Activated CD4-positive, alpha-beta memory T cell treated with anti-CD3 and anti-CD28 coated beads, Interleukin-2, amount 10 ng/mL, durations not matched to agents 7 days and 5 days (primary cell): ENCODE data around the gene TARS2. TPM values are rescaled to one million over a fixed set of nuclear protein-coding genes. Genes with fewer than 3 reads are reported as not detected.

Experiments used
- CTCF ChIA-PET: fragments of 350-600 bp; sonication (Branson Sonifier 250); formaldehyde crosslinking; loops from one replicate; lab custom pipeline; 2021; ENCODE audit warnings: antibody characterized with exemption, inconsistent platforms; lab: Charles Lee
- POLR2A ChIA-PET: fragments of 350-600 bp; sonication (Branson Sonifier 250); formaldehyde crosslinking; loops from one replicate; lab custom pipeline; 2021; ENCODE audit warnings: antibody characterized with exemption; lab: Charles Lee
- DNase-seq: peaks from one replicate; pipeline ENCODE4 v3.0.0-alpha.2; 2020
- H3K27ac Mint-ChIP-seq: one replicate; pipeline ENCODE4 v1.8.0; 2021; ENCODE audit warnings: mild to moderate bottlenecking, mixed read lengths
- H3K27me3 Mint-ChIP-seq: one replicate; pipeline ENCODE4 v1.8.0; 2021; ENCODE audit warnings: mixed read lengths
- H3K36me3 Mint-ChIP-seq: one replicate; pipeline ENCODE4 v1.8.0; 2021; ENCODE audit warnings: low read depth, mixed read lengths
- H3K4me1 Mint-ChIP-seq: one replicate; pipeline ENCODE4 v1.8.0; 2021; ENCODE audit warnings: mixed read lengths
- H3K4me3 Mint-ChIP-seq: one replicate; pipeline ENCODE4 v1.8.0; 2021; ENCODE audit warnings: mild to moderate bottlenecking, mixed read lengths
- H3K9me3 Mint-ChIP-seq: one replicate; pipeline ENCODE4 v1.8.0; 2021; ENCODE audit warnings: mixed read lengths
- total RNA-seq, 2 experiments: library from RNA; stranded (reverse); gene quantifications; one replicate each; pipeline ENCODE4 v1.2.3, GENCODE V29; 2021

TARS2 gene
- total RNA-seq, 2 experiments from 2014 or later, result 37.2 to 38.8 TPM

DNA sequence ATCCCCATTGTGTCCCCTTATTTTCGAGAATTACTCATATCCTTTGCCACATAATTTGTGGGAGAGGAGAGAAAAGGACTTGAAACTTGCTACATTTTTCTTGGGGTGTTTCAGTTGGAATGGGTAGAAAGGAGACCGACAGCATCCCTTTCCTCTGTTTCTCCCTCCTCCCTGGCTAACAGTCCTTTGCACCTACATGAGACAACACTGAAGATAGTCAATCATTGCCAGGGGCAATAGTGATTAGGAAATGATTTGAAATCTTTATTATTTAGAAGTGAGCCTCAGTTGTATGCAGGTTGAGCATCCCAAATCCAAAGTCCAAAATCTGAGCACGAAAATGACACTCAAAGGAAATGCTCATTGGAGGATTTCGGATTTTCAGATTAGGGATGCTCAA is 7.8 kb upstream of the TARS2 start:
- CTCF ChIA-PET, result no interaction called here
- H3K4me3 Mint-ChIP-seq, result no peak overlapping the region
- H3K27me3 Mint-ChIP-seq, result peaks cover 2% of the 10 kb centered on the region
- no peak overlapping the region for H3K27ac Mint-ChIP-seq
- POLR2A ChIA-PET, result no interaction called here
- H3K9me3 Mint-ChIP-seq, result no peaks in the 10 kb centered on the region
- H3K36me3 Mint-ChIP-seq, result no peaks in the 10 kb centered on the region
- DNase-seq, result no peak
- no peaks in the 10 kb centered on the region for H3K4me1 Mint-ChIP-seq

DNA sequence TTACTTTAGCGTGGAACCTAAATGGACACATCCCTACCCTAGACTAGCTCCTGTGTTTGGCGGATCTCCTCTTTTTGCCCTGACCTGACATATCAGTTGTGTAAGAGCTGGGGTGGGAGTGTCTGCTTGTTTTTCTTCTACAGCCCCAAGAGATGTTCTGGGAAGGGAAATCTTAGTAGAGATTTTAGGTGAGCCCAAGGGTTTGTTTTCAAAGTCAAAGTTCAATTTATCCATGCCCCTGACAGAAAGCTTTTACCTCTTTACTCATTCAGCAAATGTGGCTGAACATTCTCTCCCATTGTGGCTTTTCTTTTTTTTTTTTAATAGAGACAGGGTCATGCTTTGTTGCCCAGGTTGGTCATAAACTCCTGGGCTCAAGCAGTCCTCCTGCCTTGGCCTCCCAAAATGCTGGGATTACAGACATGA is 7.3 kb upstream of the TARS2 start:
- POLR2A ChIA-PET, result no interaction called here
- H3K4me3 Mint-ChIP-seq, result no peak overlapping the region
- H3K27ac Mint-ChIP-seq, result no peak overlapping the region
- no peak for DNase-seq
- H3K27me3 Mint-ChIP-seq, result peaks cover 2% of the 10 kb centered on the region
- CTCF ChIA-PET, result no interaction called here
- H3K36me3 Mint-ChIP-seq, result no peaks in the 10 kb centered on the region
- no peaks in the 10 kb centered on the region for H3K9me3 Mint-ChIP-seq
- H3K4me1 Mint-ChIP-seq, result peaks cover 2% of the 10 kb centered on the region

DNA sequence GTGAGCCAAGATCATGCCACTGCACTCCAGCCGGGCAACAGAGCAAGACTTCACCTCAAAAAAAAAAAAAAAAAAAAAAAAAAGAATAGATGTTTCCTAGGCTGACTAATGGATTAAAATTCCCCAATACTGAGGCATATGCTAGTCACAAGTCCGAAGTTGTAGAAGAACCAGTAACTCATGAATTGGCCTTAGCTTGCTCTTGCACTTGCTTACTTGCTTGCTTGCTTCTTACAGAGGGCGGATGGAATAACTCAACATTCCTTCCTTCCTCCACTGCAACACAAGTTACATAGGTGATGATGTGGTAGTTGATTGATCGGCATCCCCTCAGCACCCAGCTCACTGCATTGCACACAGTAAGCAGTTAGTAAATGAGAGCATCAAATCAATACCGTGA is 2.8 kb upstream of the TARS2 start:
- Mint-ChIP-seq H3K36me3 (peaks cover 7% of the 10 kb centered on the region), H3K27ac (no peak overlapping the region), H3K4me3 (no peak overlapping the region), H3K27me3 (peaks cover 2% of the 10 kb centered on the region), H3K9me3 (no peaks in the 10 kb centered on the region), H3K4me1 (peaks cover 23% of the 10 kb centered on the region)
- ChIA-PET CTCF (interaction anchor here (1.2 kb wide), 1 partner anchor 48 kb away, joined by 8 read pairs; no protein-coding TSS in a partner anchor), POLR2A (no interaction called here)
- no peak for DNase-seq

GRCh38 chr1:150484861-150485260 is 2.4 kb upstream of the TARS2 start:
- peaks cover 23% of the 10 kb centered on the region for H3K4me1 Mint-ChIP-seq
- ChIA-PET POLR2A (interaction anchor here (7.2 kb wide), 1 partner anchor 31 kb away, joined by 45 read pairs; the partner anchor contains the start of gene FALEC), CTCF (interaction anchor here (1.2 kb wide), 1 partner anchor 48 kb away, joined by 8 read pairs; no protein-coding TSS in a partner anchor)
- H3K27me3 Mint-ChIP-seq, result peaks cover 1% of the 10 kb centered on the region
- no peak overlapping the region for H3K27ac Mint-ChIP-seq
- no peak overlapping the region for H3K4me3 Mint-ChIP-seq
- H3K9me3 Mint-ChIP-seq, result no peaks in the 10 kb centered on the region
- H3K36me3 Mint-ChIP-seq, result peaks cover 7% of the 10 kb centered on the region
- no peak for DNase-seq

DNA sequence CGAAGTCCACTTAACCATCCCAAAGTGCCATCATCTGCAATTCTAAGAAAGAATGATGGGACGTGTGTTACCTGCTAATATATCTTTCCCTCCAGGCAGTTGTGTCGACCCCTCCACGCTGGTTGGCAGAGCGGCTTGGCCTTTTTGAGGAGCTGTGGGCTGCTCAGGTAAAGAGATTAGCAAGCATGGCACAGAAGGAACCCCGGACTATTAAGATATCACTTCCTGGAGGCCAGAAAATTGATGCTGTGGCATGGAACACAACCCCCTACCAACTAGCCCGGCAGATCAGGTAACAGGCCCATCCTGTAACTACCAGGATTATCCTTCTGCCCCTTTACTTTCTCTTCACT is 520 bp downstream of the TARS2 start:
- peak overlapping the region; percentile 83 for H3K4me3 Mint-ChIP-seq
- ChIA-PET POLR2A (interaction anchor here (0.6 to 7.2 kb wide), 28 partner anchors 9 to 477 kb away, joined by 3 to 45 read pairs (median 4); partner anchors contain the start of genes APH1A, ENSA, FALEC and GOLPH3L), CTCF (interaction anchor here (0.6 to 1.6 kb wide), 4 partner anchors 15 to 232 kb away, joined by 3 to 4 read pairs (median 4); partner anchors contain the start of gene FALEC)
- H3K36me3 Mint-ChIP-seq, result peaks cover 29% of the 10 kb centered on the region
- H3K9me3 Mint-ChIP-seq, result no peaks in the 10 kb centered on the region
- peaks cover 25% of the 10 kb centered on the region for H3K4me1 Mint-ChIP-seq
- no peaks in the 10 kb centered on the region for H3K27me3 Mint-ChIP-seq
- H3K27ac Mint-ChIP-seq, result peak overlapping the region; percentile 85
- DNase-seq, result no peak

GRCh38 chr1:150493175-150493574 is 6.0 kb downstream of the TARS2 start:
- peaks cover 11% of the 10 kb centered on the region for H3K4me1 Mint-ChIP-seq
- H3K36me3 Mint-ChIP-seq, result peaks cover 51% of the 10 kb centered on the region
- ChIA-PET CTCF (interaction anchor here (0.9 kb wide), 1 partner anchor 30 kb away, joined by 4 read pairs; no protein-coding TSS in a partner anchor), POLR2A (interaction anchor here (1.0 kb wide), 1 partner anchor 22 kb away, joined by 3 read pairs; no protein-coding TSS in a partner anchor)
- no peak overlapping the region for H3K27ac Mint-ChIP-seq
- H3K4me3 Mint-ChIP-seq, result no peak overlapping the region
- DNase-seq, result no peak
- no peaks in the 10 kb centered on the region for H3K9me3 Mint-ChIP-seq
- no peaks in the 10 kb centered on the region for H3K27me3 Mint-ChIP-seq

DNA sequence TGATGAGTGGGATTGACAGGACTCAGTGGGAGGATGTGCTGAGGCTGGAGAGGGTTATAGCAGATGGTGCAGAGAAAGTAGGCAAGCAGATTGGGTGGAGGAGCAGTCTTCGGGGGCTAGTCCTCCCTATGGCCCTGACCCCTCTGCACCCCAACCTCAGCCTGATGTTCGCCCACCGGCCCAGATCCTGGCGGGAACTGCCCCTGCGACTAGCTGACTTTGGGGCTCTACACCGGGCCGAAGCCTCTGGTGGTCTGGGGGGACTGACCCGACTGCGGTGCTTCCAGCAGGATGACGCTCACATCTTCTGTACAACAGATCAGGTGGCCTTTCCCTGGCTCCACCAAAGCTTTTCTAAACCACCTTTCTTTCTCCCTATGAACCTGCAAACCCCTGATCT is 11.1 kb downstream of the TARS2 start:
- CTCF ChIA-PET, result interaction anchor here (1.3 kb wide), 1 partner anchor 35 kb away, joined by 3 read pairs; no protein-coding TSS in a partner anchor

GRCh38 chr1:150505431-150505830 is 18.2 kb downstream of the TARS2 start:
- H3K4me3 Mint-ChIP-seq, result no peak overlapping the region
- CTCF ChIA-PET, result interaction anchor here (0.6 kb wide), 1 partner anchor 566 kb away, joined by 3 read pairs; no protein-coding TSS in a partner anchor

More for the DNA sequence above, 11.1 kb downstream of the TARS2 start:
- H3K9me3 Mint-ChIP-seq, result no peaks in the 10 kb centered on the region
- POLR2A ChIA-PET, result interaction anchor here (0.7 to 1.9 kb wide), 2 partner anchors 11 to 415 kb away, joined by 3 to 10 read pairs; partner anchors contain the start of gene TARS2
- no peaks in the 10 kb centered on the region for H3K4me1 Mint-ChIP-seq
- H3K4me3 Mint-ChIP-seq, result no peak overlapping the region
- H3K36me3 Mint-ChIP-seq, result peaks cover 45% of the 10 kb centered on the region
- H3K27ac Mint-ChIP-seq, result no peak overlapping the region
- no peak for DNase-seq
- H3K27me3 Mint-ChIP-seq, result no peaks in the 10 kb centered on the region

DNA sequence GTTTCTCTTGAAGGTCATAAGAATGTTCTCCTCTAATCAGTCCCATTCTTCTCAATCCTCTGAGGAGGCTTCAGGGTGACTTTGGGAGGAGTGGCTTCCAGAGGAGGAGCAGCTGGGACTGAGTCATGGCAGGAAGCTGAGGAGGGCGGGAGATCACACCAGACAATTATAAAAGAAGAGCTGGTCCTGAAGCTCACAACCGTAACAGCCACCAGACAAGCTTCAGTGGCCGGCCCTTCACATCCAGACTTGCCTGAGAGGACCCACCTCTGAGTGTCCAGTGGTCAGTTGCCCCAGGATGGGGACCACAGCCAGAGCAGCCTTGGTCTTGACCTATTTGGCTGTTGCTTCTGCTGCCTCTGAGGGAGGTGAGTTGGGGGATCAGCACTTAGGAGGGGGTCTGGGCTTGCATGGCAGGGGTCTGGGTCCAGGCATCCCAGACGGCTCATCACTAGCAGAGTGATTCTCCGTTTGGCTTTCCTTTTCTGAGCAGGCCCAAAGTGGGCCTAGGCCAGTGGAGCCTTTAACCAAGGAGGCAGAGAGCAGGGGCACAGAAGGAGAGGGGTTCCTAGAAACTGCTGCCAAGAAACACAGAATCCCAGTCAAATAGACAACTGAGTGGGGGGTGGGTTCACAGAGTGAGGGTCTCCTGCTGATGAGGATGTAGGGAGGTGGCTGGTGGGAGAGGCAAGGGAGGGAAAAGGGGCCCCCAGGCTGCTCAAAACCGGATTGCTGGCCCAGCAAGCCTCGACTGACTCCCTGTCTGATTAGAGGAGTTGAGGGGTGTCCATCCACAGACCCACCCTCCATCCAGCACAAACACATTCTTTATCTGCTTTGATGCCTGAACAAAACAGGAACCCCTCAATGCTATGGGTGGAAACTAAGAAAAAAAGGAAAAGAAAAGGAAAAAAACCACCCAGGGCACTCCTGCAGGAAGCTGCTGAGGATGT is 21.0 kb downstream of the TARS2 start, which contains the start of gene ECM1:
Gene ECM1 (plus strand): TSS at position 198 of the 953 bp plus-strand sequence. CDS start 101 bp downstream, at position 299.
- peaks cover 31% of the 10 kb centered on the region for H3K36me3 Mint-ChIP-seq
- H3K4me3 Mint-ChIP-seq, result no peak within 1 kb of the TSS
- no peaks in the 10 kb centered on the region for H3K9me3 Mint-ChIP-seq
- peak within 1 kb of the TSS; percentile 14 for H3K27ac Mint-ChIP-seq
- H3K4me1 Mint-ChIP-seq, result peaks cover 21% of the 10 kb centered on the region
- CTCF ChIA-PET, result interaction anchor here (0.5 to 1.0 kb wide), 3 partner anchors 24 to 414 kb away, joined by 3 to 4 read pairs (median 3); no protein-coding TSS in a partner anchor
- POLR2A ChIA-PET, result interaction anchor here (0.5 to 0.9 kb wide), 3 partner anchors 8 to 85 kb away, joined by 3 to 4 read pairs (median 3); no protein-coding TSS in a partner anchor
- no peak for DNase-seq
- no peaks in the 10 kb centered on the region for H3K27me3 Mint-ChIP-seq

More at GRCh38 chr1:150505431-150505830, 18.2 kb downstream of the TARS2 start:
- H3K4me1 Mint-ChIP-seq, result peaks cover 15% of the 10 kb centered on the region
- POLR2A ChIA-PET, result no interaction called here
- no peak overlapping the region for H3K27ac Mint-ChIP-seq
- H3K9me3 Mint-ChIP-seq, result no peaks in the 10 kb centered on the region
- H3K27me3 Mint-ChIP-seq, result no peaks in the 10 kb centered on the region
- DNase-seq, result no peak
- H3K36me3 Mint-ChIP-seq, result peaks cover 43% of the 10 kb centered on the region

DNA sequence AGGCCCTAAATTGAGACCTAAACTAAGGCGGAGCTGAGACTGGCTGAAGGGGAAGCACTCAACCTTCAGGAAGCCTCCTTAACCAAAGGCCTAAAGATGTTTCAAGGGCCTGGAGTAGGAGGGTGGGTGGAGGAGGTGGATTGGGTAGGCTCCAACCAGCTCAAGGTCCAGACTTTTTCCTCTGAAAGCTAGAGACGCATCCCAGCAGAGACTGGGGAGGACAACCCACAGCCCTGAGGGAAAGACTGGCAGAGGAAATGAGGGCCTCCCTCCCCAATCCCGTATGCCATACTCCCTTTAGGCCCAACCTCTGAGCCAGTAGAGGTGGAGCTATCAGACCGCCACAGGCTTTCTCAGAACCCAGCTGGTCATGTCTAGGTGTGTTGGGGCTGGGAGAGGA is 21.8 kb downstream of the TARS2 start:
- ChIA-PET CTCF (interaction anchor here (1.0 kb wide), 1 partner anchor 23 kb away, joined by 3 read pairs; no protein-coding TSS in a partner anchor), POLR2A (interaction anchor here (0.5 kb wide), 1 partner anchor 76 kb away, joined by 3 read pairs; no protein-coding TSS in a partner anchor)
- Mint-ChIP-seq H3K36me3 (peaks cover 28% of the 10 kb centered on the region), H3K4me3 (no peak overlapping the region), H3K9me3 (no peaks in the 10 kb centered on the region), H3K27ac (no peak overlapping the region), H3K27me3 (no peaks in the 10 kb centered on the region), H3K4me1 (peaks cover 25% of the 10 kb centered on the region)
- DNase-seq, result no peak

GRCh38 chr1:150511551-150511950 is 24.3 kb downstream of the TARS2 start:
- Mint-ChIP-seq H3K9me3 (no peaks in the 10 kb centered on the region), H3K36me3 (peaks cover 10% of the 10 kb centered on the region), H3K4me3 (no peak overlapping the region), H3K27ac (no peak overlapping the region), H3K27me3 (no peaks in the 10 kb centered on the region), H3K4me1 (peaks cover 35% of the 10 kb centered on the region)
- DNase-seq, result no peak
- POLR2A ChIA-PET, result interaction anchor here (2.4 kb wide), 1 partner anchor 24 kb away, joined by 8 read pairs; the partner anchor contains the start of gene TARS2
- CTCF ChIA-PET, result no interaction called here

- no peaks in the 10 kb centered on the region for H3K9me3 Mint-ChIP-seq
- H3K27ac Mint-ChIP-seq, result no peak overlapping the region
- peaks cover 38% of the 10 kb centered on the region for H3K4me1 Mint-ChIP-seq
- DNase-seq, result no peak
- CTCF ChIA-PET, result no interaction called here
- H3K36me3 Mint-ChIP-seq, result peaks cover 5% of the 10 kb centered on the region
- no peak overlapping the region for H3K4me3 Mint-ChIP-seq
- POLR2A ChIA-PET, result interaction anchor here (1.6 to 2.4 kb wide), 2 partner anchors 24 to 25 kb away, joined by 7 to 8 read pairs; partner anchors contain the start of gene TARS2
- H3K27me3 Mint-ChIP-seq, result no peaks in the 10 kb centered on the region
Observed at GRCh38 chr1:150511985-150512660, 24.9 kb downstream of the TARS2 start.
